GM19240 (cell line): Measurements from ENCODE around the gene BOLA2B.

Source experiments
- DNase-seq: peaks from one replicate; pipeline ENCODE4 v3.0.0; 2011; ENCODE audit warnings: low spot score; ENCODE audit not compliant: insufficient read length

The BOLA2B gene

DNA sequence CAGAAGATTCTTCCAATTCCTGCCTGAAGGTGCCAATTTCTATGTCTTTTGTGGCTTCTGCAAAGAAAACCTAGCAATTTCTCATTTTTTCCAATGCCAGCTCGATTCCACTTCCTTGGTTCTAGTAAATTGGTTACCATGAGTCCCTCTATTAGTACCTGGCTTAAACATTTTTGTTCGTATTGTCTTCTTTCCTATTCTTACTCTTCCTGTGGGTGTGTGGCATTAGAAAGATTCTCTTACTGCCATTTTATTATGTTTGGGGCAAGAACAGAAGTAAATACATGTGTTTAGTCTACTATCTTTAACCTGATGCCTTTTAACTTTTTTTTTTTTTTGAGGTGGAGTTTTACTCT, 50.1 kb downstream of the BOLA2B start:
- DNase-seq = no peak
